Stimulated activated CD4-positive, alpha-beta T cell treated with anti-CD3 and anti-CD28 coated beads, Interleukin-1b, Interleukin-23, amount 100 ng/mL, for 24 hours (primary cell): ENCODE results near the gene CUEDC2.
"Not testable (repeated sequence)": the region's sequence is repeated elsewhere in the genome, so short reads cannot be mapped to it uniquely, and the experiment has no call there.

Experiments
- DNase-seq, 4 experiments: peaks; one replicate each; pipeline ENCODE4 v3.0.0-alpha.2; 2020; ENCODE audit warnings: low read depth in 4 of 4, low spot score in 1 of 4

The CUEDC2 gene

GRCh38 chr10:102454662-102455487 is 22.5 kb upstream of the CUEDC2 start:
- not testable (repeated sequence) for DNase-seq

- no peak for DNase-seq
Measured at GRCh38 chr10:102453502-102453901, 21.1 kb upstream of the CUEDC2 start.

GRCh38 chr10:102452672-102453340 is 20.4 kb upstream of the CUEDC2 start:
- DNase-seq, result peak in 1 of 4 experiments; percentile 72

- no peak for DNase-seq
Measured at GRCh38 chr10:102451105-102451969, 19.0 kb upstream of the CUEDC2 start, which contains the start of gene C10orf95. Gene C10orf95 (minus strand): TSS chr10:102451543. CDS start chr10:102451093, 450 bp downstream.

- DNase-seq, result peak in 3 of 4 experiments; percentile 55 to 76 (median 73)
Measured at GRCh38 chr10:102450374-102451104, 18.2 kb upstream of the CUEDC2 start.

GRCh38 chr10:102450124-102450373 is 17.7 kb upstream of the CUEDC2 start:
- no peak for DNase-seq

- DNase-seq, result peak in 3 of 4 experiments; percentile 58 to 84 (median 73)
Measured at GRCh38 chr10:102449321-102450123, 17.1 kb upstream of the CUEDC2 start.

GRCh38 chr10:102444851-102445250 is 12.5 kb upstream of the CUEDC2 start:
- no peak for DNase-seq

- no peak for DNase-seq
Measured at GRCh38 chr10:102438374-102438773, 6.0 kb upstream of the CUEDC2 start.

- DNase-seq, result no peak
Measured at GRCh38 chr10:102437515-102437914, 5.1 kb upstream of the CUEDC2 start.

- no peak for DNase-seq
Measured at GRCh38 chr10:102436312-102436711, 3.9 kb upstream of the CUEDC2 start.

GRCh38 chr10:102435529-102436233 is 3.3 kb upstream of the CUEDC2 start:
- DNase-seq, result peak in 1 of 4 experiments; percentile 48

- DNase-seq, result no peak
Measured at GRCh38 chr10:102435133-102435497, 2.7 kb upstream of the CUEDC2 start.

GRCh38 chr10:102434394-102435132 is 2.2 kb upstream of the CUEDC2 start:
- no peak for DNase-seq

- DNase-seq, result no peak
Measured at GRCh38 chr10:102433619-102434046, 1.3 kb upstream of the CUEDC2 start.

GRCh38 chr10:102431452-102432124 is 786 bp downstream of the CUEDC2 start:
- DNase-seq, result no peak

GRCh38 chr10:102429468-102429867 is 2.9 kb downstream of the CUEDC2 start:
- DNase-seq, result no peak

- DNase-seq, result no peak
Measured at GRCh38 chr10:102426803-102427287, 5.5 kb downstream of the CUEDC2 start.
